KMS-11 (cell line): ENCODE results near the gene PRKRIP1.

Source experiments
- H2AFZ ChIP-seq: fragments of 200-600 bp; sonication (generic); 2 replicates; pipeline ENCODE4 v1.6.1; 2016; ENCODE audit warnings: antibody characterized with exemption, mixed run types, low read depth
- H3K27ac ChIP-seq: fragments of 200-600 bp; sonication (generic); 2 replicates; pipeline ENCODE4 v1.6.1; 2016; ENCODE audit warnings: mild to moderate bottlenecking, mixed run types
- H3K27me3 ChIP-seq: fragments of 200-600 bp; sonication (generic); 2 replicates; pipeline ENCODE4 v1.6.1; 2017; ENCODE audit warnings: mild to moderate bottlenecking, low read depth, mixed run types, moderate library complexity; ENCODE audit not compliant: insufficient read depth
- H3K36me3 ChIP-seq: fragments of 200-600 bp; sonication (generic); 2 replicates; pipeline ENCODE4 v1.6.1; 2017; ENCODE audit warnings: mild to moderate bottlenecking, mixed run types; ENCODE audit not compliant: insufficient read depth
- H3K4me1 ChIP-seq: fragments of 200-600 bp; sonication (generic); 2 replicates; pipeline ENCODE4 v1.6.1; 2016; ENCODE audit warnings: mild to moderate bottlenecking, low read depth, mixed run types; ENCODE audit not compliant: poor library complexity, severe bottlenecking
- H3K4me2 ChIP-seq: fragments of 200-600 bp; sonication (generic); 2 replicates; pipeline ENCODE4 v1.7.0; 2016; ENCODE audit warnings: mild to moderate bottlenecking, mixed run types
- H3K4me3 ChIP-seq: fragments of 200-600 bp; sonication (generic); IDR thresholded peaks from 2 replicates; pipeline ENCODE4 v1.6.1; 2017; ENCODE audit warnings: low read depth, low read length, mixed read lengths; ENCODE audit not compliant: insufficient read depth
- H3K79me2 ChIP-seq: fragments of 200-600 bp; sonication (generic); 2 replicates; pipeline ENCODE4 v1.6.1; 2016; ENCODE audit warnings: low read depth, mixed run types; ENCODE audit not compliant: insufficient read depth
- H3K9ac ChIP-seq: fragments of 200-600 bp; sonication (generic); 2 replicates; pipeline ENCODE4 v1.6.1; 2016; ENCODE audit warnings: mild to moderate bottlenecking, mixed run types
- H4K20me1 ChIP-seq: fragments of 200-600 bp; sonication (generic); 2 replicates; pipeline ENCODE4 v1.6.1; 2016; ENCODE audit warnings: mild to moderate bottlenecking, mixed run types; ENCODE audit not compliant: insufficient read depth
- CTCF ChIP-seq: fragments of 200-600 bp; sonication (generic); conservative IDR thresholded peaks from 2 replicates; pipeline ENCODE4 v1.6.1; 2017; ENCODE audit warnings: low read depth, mild to moderate bottlenecking, antibody characterized with exemption, low read length, moderate library complexity, mixed read lengths

PRKRIP1 gene

DNA sequence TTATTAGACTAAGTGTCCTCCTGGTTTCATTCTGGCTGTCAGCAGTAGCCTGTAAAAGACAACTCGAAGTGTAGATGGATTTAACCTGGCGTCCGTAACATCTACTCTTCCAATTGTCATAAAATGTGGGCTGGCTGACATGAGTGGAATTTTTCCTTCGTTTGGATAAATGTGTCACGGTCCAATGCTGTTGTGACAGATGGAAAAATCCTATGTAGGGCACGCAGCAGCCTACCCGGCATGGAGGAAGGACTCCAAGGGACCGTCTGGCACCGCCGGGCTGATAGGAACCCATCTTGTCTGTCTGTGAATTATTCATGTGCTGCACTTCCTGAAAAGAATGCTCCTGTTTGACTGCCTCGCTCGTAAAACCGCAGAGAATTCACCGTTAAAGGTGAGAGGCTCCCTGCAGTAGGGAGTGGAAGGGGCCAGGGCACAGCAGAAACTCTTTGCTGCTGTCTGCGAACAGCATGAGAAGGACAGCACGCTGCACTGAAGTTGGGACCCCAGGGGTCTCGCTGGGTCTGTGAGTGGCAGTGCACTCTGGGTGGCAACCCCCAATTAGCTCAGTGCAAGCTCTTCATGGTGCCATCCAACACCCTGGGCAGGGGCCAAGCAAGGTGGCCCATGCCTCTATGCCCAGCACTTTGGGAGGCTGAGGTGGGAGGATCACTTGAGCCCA lies 35.6 kb downstream of the PRKRIP1 start:
- Histone ChIP-seq H3K79me2 (peaks cover 53% of the 10 kb centered on the region), H2AFZ (0 out of 2 replicates have a peak overlapping the region, but pooled peaks have one; percentile 7), H3K4me3 (no peak overlapping the region), H3K27ac (peak overlapping the region; percentile 97), H3K27me3 (no peaks in the 10 kb centered on the region), H3K36me3 (no peaks in the 10 kb centered on the region; the same call in 1 of the 2 replicates), H3K9ac (peak overlapping the region; percentile 88), H3K4me2 (peak overlapping the region; percentile 90), H4K20me1 (no peaks in the 10 kb centered on the region), H3K4me1 (peaks cover 80% of the 10 kb centered on the region)
- TF ChIP-seq CTCF = no peak

- H3K9ac ChIP-seq = peak overlapping the region; percentile 88
- H3K27ac ChIP-seq = peak overlapping the region; percentile 97
These were observed 36.5 kb downstream of the PRKRIP1 start for GRCh38 chr7:102432442-102433218.

GRCh38 chr7:102433219-102434038 lies 37.3 kb downstream of the PRKRIP1 start, which contains the start of gene ORAI2:
ORAI2 (plus strand) TSS chr7:102433575; CDS start chr7:102438957, 5,382 bp downstream.
- Histone ChIP-seq H3K4me2 (peak within 1 kb of the TSS; percentile 90), H4K20me1 (no peaks in the 10 kb centered on the region), H2AFZ (peak within 1 kb of the TSS; percentile 34; the same call in 1 of the 2 replicates), H3K79me2 (peaks cover 58% of the 10 kb centered on the region), H3K36me3 (peaks cover 3% of the 10 kb centered on the region; the same call in 1 of the 2 replicates), H3K27ac (peak within 1 kb of the TSS; percentile 97), H3K4me3 (peak within 1 kb of the TSS; percentile 42), H3K4me1 (peaks cover 80% of the 10 kb centered on the region), H3K27me3 (no peaks in the 10 kb centered on the region), H3K9ac (peak within 1 kb of the TSS; percentile 88)
- TF ChIP-seq CTCF = no peak

More at GRCh38 chr7:102432442-102433218, 36.5 kb downstream of the PRKRIP1 start:
- H3K27me3 ChIP-seq = no peaks in the 10 kb centered on the region
- peak overlapping the region; percentile 90 for H3K4me2 ChIP-seq
- peaks cover 80% of the 10 kb centered on the region for H3K4me1 ChIP-seq
- no peak for TF ChIP-seq CTCF
- H3K4me3 ChIP-seq = no peak overlapping the region
- H2AFZ ChIP-seq = no peak overlapping the region
- peaks cover 2% of the 10 kb centered on the region; the same call in 1 of the 2 replicates for H3K36me3 ChIP-seq
- H4K20me1 ChIP-seq = no peaks in the 10 kb centered on the region
- peaks cover 58% of the 10 kb centered on the region for H3K79me2 ChIP-seq

DNA sequence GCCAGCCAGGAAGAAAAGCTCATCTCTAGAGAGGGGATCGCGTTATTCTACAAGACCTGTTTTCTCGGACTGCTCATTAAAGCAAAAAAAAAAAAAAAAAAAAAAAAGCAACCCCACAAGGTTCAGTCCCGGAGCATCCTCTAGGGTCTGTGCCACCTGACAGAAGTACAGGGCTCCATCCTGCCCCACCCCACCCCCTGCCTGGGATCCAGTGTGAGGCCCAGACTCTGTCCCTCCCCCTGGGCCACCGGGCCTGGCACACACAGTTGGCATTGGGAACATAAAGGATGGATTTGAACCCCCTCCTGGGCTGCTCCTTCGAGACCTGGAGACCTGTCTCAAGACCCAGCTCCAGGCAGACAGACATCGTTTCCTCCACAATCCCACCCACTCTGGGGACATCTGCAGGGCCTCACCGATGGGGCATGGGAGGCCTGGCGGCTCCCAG lies 37.9 kb downstream of the PRKRIP1 start:
- peak overlapping the region; percentile 82 for H3K27ac ChIP-seq
- no peaks in the 10 kb centered on the region for H4K20me1 ChIP-seq
- H3K4me2 ChIP-seq = peak overlapping the region; percentile 89
- H3K36me3 ChIP-seq = peaks cover 3% of the 10 kb centered on the region; the same call in 1 of the 2 replicates
- H3K27me3 ChIP-seq = no peaks in the 10 kb centered on the region
- H3K4me3 ChIP-seq = peak overlapping the region; percentile 42
- H3K9ac ChIP-seq = peak overlapping the region; percentile 88
- H2AFZ ChIP-seq = 0 out of 2 replicates have a peak overlapping the region, but pooled peaks have one; percentile 34
- H3K4me1 ChIP-seq = peaks cover 80% of the 10 kb centered on the region
- peaks cover 59% of the 10 kb centered on the region for H3K79me2 ChIP-seq
- TF ChIP-seq CTCF = no peak
